Osteoblast (primary cell): ENCODE data around the gene TMA7. TPM values are rescaled to one million over a fixed set of nuclear protein-coding genes. Genes with fewer than 3 reads are reported as not detected.

Source experiments
- DNase-seq: peaks from one replicate; pipeline ENCODE4 v3.0.0; 2011; ENCODE audit warnings: low spot score, mixed read lengths; ENCODE audit not compliant: insufficient read length; ENCODE audit errors: missing footprints
- H2AFZ ChIP-seq: 2 replicates; pipeline ENCODE4 v1.6.0; 2011; ENCODE audit warnings: mild to moderate bottlenecking, low read length
- H3K27ac ChIP-seq: 2 replicates; pipeline ENCODE4 v1.5.1; 2011; ENCODE audit warnings: mild to moderate bottlenecking, low read depth, low read length, moderate library complexity
- H3K27me3 ChIP-seq: 2 replicates; pipeline ENCODE4 v1.6.0; 2012; ENCODE audit warnings: mild to moderate bottlenecking, control low read depth, inconsistent platforms, low read length, moderate library complexity; ENCODE audit not compliant: insufficient read depth
- H3K36me3 ChIP-seq: 2 replicates; pipeline ENCODE4 v1.5.1; 2011; ENCODE audit warnings: mild to moderate bottlenecking, low read length, control low read depth, moderate library complexity; ENCODE audit not compliant: insufficient read depth
- H3K4me1 ChIP-seq: 2 replicates; pipeline ENCODE4 v1.5.1; 2011; ENCODE audit warnings: mild to moderate bottlenecking, low read length, control low read depth, moderate library complexity; ENCODE audit not compliant: insufficient read depth
- H3K4me2 ChIP-seq: 2 replicates; pipeline ENCODE4 v1.6.0; 2011; ENCODE audit warnings: mild to moderate bottlenecking, low read length; ENCODE audit not compliant: insufficient read depth
- H3K4me3 ChIP-seq: fragments of 200-600 bp; sonication (generic); 3 replicates; pipeline ENCODE4 v1.5.1; 2012; ENCODE audit warnings: mild to moderate bottlenecking, low read length, inconsistent platforms; ENCODE audit not compliant: insufficient read depth
- H3K79me2 ChIP-seq: 2 replicates; pipeline ENCODE4 v1.6.0; 2012; ENCODE audit warnings: mild to moderate bottlenecking, low read length, control low read depth, inconsistent platforms; ENCODE audit not compliant: insufficient read depth
- H3K9me3 ChIP-seq: 2 replicates; pipeline ENCODE4 v1.5.1; 2011; ENCODE audit warnings: low read depth, low read length, control low read depth
- H4K20me1 ChIP-seq: 2 replicates; pipeline ENCODE4 v1.6.0; 2012; ENCODE audit warnings: mild to moderate bottlenecking, low read length, control low read depth; ENCODE audit not compliant: insufficient read depth
- CTCF ChIP-seq: IDR thresholded peaks from 2 replicates; pipeline ENCODE4 v1.5.1; 2011; ENCODE audit warnings: mild to moderate bottlenecking, low read depth, low read length, moderate library complexity; ENCODE audit errors: extremely low read depth
- total RNA-seq: library from RNA; depleted of rRNA; stranded (reverse); fragments of >200 nt; gene quantifications from 2 replicates; pipeline ENCODE4 v1.2.3, GENCODE V29; 2012

The TMA7 gene
- total RNA-seq, 1 donor = 128 TPM

- H3K79me2 ChIP-seq = peaks cover 19% of the 10 kb centered on the region
- H3K36me3 ChIP-seq = peaks cover 32% of the 10 kb centered on the region
- no peaks in the 10 kb centered on the region for H3K9me3 ChIP-seq
- H4K20me1 ChIP-seq = no peaks in the 10 kb centered on the region
- H3K27ac ChIP-seq = no peak overlapping the region
- no peak for DNase-seq
- peaks cover 8% of the 10 kb centered on the region for H3K4me1 ChIP-seq
- no peak for TF ChIP-seq CTCF
- H3K4me3 ChIP-seq = no peak overlapping the region
- no peak overlapping the region for H2AFZ ChIP-seq
- no peaks in the 10 kb centered on the region for H3K27me3 ChIP-seq
- H3K4me2 ChIP-seq = no peak overlapping the region
Measured at GRCh38 chr3:48451270-48451669, 11.2 kb downstream of the TMA7 start.

GRCh38 chr3:48456456-48456855 is 16.4 kb downstream of the TMA7 start:
- H3K79me2 ChIP-seq = no peaks in the 10 kb centered on the region
- H3K36me3 ChIP-seq = peaks cover 60% of the 10 kb centered on the region
- H2AFZ ChIP-seq = no peak overlapping the region
- no peaks in the 10 kb centered on the region for H3K27me3 ChIP-seq
- TF ChIP-seq CTCF = no peak
- no peaks in the 10 kb centered on the region for H3K9me3 ChIP-seq
- H3K4me3 ChIP-seq = no peak overlapping the region
- no peak overlapping the region for H3K27ac ChIP-seq
- H4K20me1 ChIP-seq = no peaks in the 10 kb centered on the region
- no peaks in the 10 kb centered on the region for H3K4me1 ChIP-seq
- no peak overlapping the region for H3K4me2 ChIP-seq
- no peak for DNase-seq

GRCh38 chr3:48459331-48459730 is 19.3 kb downstream of the TMA7 start:
- H3K36me3 ChIP-seq = peaks cover 46% of the 10 kb centered on the region
- H3K79me2 ChIP-seq = no peaks in the 10 kb centered on the region

More at GRCh38 chr3:48459331-48459730, 19.3 kb downstream of the TMA7 start:
- Histone ChIP-seq H3K9me3 (no peaks in the 10 kb centered on the region), H3K27ac (no peak overlapping the region), H4K20me1 (no peaks in the 10 kb centered on the region), H2AFZ (no peak overlapping the region), H3K27me3 (no peaks in the 10 kb centered on the region), H3K4me3 (no peak overlapping the region), H3K4me2 (no peak overlapping the region), H3K4me1 (no peaks in the 10 kb centered on the region)
- no peak for TF ChIP-seq CTCF
- no peak for DNase-seq
